ENCODE results near the gene LMF1. TPM values are rescaled to one million over a fixed set of nuclear protein-coding genes. Genes with fewer than 3 reads are reported as not detected.

LMF1 gene
- total RNA-seq, 1 experiment from 2014 or later, result 13.5 TPM

DNA sequence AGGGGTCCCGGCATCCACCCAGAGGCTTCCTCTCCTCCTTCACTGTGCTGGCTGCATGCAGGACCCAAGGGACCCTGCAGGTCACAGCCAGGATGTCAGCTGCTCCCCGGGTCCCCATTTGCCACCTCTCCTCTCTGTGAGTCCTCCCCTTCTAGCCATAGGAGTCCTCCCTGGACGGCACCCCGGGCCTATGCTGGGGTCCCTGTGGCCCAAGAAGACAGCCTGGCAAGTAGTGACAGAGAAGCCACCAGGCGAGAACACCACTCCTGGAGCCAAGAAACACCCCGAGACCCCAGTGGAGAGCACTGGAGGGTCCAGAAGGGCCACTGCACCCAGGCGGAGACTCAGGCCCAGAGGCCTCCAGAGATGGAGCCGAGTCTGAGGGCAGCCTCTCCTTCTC, 44.1 kb downstream of the LMF1 start:
- ATAC-seq (no peak), DNase-seq (no peak)
- Histone ChIP-seq H3K36me3 (ENCODE audit: low read depth, low read length) (peaks cover 4% of the 10 kb centered on the region; the same call in 1 of the 2 replicates), H4K20me1 (ENCODE audit: low read length) (no peaks in the 10 kb centered on the region), H3K4me2 (ENCODE audit: low read length) (no peak overlapping the region), H3K4me1 (ENCODE audit: insufficient read depth, low read length) (no peaks in the 10 kb centered on the region), H3K4me3 (ENCODE audit: low read length) (no peak overlapping the region), H3K9me2 (replicated peaks; ENCODE audit: low read length) (no peaks in the 10 kb centered on the region), H3F3A (ENCODE audit: low read length, unreplicated experiment) (no peaks in the 10 kb centered on the region), H3K27me3 (ENCODE audit: low read length) (no peaks in the 10 kb centered on the region), H3K9me3 (ENCODE audit: low read length) (no peaks in the 10 kb centered on the region), H3K27ac (ENCODE audit: low read length) (no peak overlapping the region), H3K79me2 (ENCODE audit: low read length) (no peaks in the 10 kb centered on the region), H3K9ac (ENCODE audit: low read length) (no peak overlapping the region), H2AFZ (ENCODE audit: low read length) (no peak overlapping the region)
- BruUV-seq (replicated peaks), result no TSS peak
- intact Hi-C loops (cut with micrococcal nuclease), result no loop called here
- POLR2A ChIA-PET (ENCODE audit: unreplicated experiment), result interaction anchor here (0.5 kb wide), 1 partner anchor 38 kb away, joined by 3 read pairs; no protein-coding TSS in a partner anchor
- CTCF ChIA-PET, result no interaction called here
- TF ChIP-seq EZH2phosphoT487 (IDR thresholded peaks at IDR 0.05; ENCODE audit: borderline replicate concordance, low read length) (no peak), EZH2 (IDR thresholded peaks at IDR 0.05; ENCODE audit: low read length, unreplicated experiment) (no peak)
- TF ChIP-seq, protein P1, sequence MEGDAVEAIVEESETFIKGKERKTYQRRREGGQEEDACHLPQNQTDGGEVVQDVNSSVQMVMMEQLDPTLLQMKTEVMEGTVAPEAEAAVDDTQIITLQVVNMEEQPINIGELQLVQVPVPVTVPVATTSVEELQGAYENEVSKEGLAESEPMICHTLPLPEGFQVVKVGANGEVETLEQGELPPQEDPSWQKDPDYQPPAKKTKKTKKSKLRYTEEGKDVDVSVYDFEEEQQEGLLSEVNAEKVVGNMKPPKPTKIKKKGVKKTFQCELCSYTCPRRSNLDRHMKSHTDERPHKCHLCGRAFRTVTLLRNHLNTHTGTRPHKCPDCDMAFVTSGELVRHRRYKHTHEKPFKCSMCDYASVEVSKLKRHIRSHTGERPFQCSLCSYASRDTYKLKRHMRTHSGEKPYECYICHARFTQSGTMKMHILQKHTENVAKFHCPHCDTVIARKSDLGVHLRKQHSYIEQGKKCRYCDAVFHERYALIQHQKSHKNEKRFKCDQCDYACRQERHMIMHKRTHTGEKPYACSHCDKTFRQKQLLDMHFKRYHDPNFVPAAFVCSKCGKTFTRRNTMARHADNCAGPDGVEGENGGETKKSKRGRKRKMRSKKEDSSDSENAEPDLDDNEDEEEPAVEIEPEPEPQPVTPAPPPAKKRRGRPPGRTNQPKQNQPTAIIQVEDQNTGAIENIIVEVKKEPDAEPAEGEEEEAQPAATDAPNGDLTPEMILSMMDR (conservative IDR thresholded peaks at IDR 0.05; ENCODE audit: low read depth, low read length), result no peak

DNA sequence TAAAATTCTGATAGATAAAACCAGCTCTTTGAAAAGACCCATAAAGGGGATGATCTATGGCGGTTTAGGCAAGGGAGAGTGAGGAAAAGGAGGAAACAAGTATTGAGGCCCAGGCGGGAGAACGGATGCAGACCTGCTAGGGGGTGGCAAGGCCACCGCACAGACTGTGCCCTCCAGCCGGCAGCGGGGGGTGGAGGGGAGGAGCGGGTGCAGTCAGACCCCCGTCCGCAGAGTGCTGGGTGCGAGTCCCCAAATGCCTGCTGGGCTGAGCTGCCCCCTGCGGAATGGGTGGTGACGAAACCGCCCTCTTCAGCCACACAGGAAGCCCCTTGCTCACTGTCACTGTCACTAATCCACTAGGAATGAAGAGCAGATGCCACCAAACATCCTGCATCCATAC, 46.0 kb downstream of the LMF1 start:
- DNase-seq (no peak), ATAC-seq (no peak)
- Histone ChIP-seq H3K36me3 (ENCODE audit: low read depth, low read length) (peaks cover 4% of the 10 kb centered on the region; the same call in 1 of the 2 replicates), H3K4me2 (ENCODE audit: low read length) (no peak overlapping the region), H3K27me3 (ENCODE audit: low read length) (no peaks in the 10 kb centered on the region), H3K4me3 (ENCODE audit: low read length) (no peak overlapping the region), H4K20me1 (ENCODE audit: low read length) (no peaks in the 10 kb centered on the region), H3K79me2 (ENCODE audit: low read length) (no peaks in the 10 kb centered on the region), H3K9me3 (ENCODE audit: low read length) (no peaks in the 10 kb centered on the region), H3K4me1 (ENCODE audit: insufficient read depth, low read length) (no peaks in the 10 kb centered on the region), H3K9ac (ENCODE audit: low read length) (no peak overlapping the region), H2AFZ (ENCODE audit: low read length) (no peak overlapping the region), H3K9me2 (replicated peaks; ENCODE audit: low read length) (no peaks in the 10 kb centered on the region), H3K27ac (ENCODE audit: low read length) (no peak overlapping the region), H3F3A (ENCODE audit: low read length, unreplicated experiment) (no peaks in the 10 kb centered on the region)
- TF ChIP-seq EZH2phosphoT487 (IDR thresholded peaks at IDR 0.05; ENCODE audit: borderline replicate concordance, low read length) (no peak), EZH2 (IDR thresholded peaks at IDR 0.05; ENCODE audit: low read length, unreplicated experiment) (no peak)
- TF ChIP-seq, protein P1 (conservative IDR thresholded peaks at IDR 0.05; ENCODE audit: low read depth, low read length), result no peak
- ChIA-PET POLR2A (ENCODE audit: unreplicated experiment) (no interaction called here), CTCF (interaction anchor here (0.6 kb wide), 1 partner anchor 40 kb away, joined by 3 read pairs; no protein-coding TSS in a partner anchor)
- no TSS peak for BruUV-seq (replicated peaks)
- intact Hi-C loops (cut with micrococcal nuclease), result no loop called here

DNA sequence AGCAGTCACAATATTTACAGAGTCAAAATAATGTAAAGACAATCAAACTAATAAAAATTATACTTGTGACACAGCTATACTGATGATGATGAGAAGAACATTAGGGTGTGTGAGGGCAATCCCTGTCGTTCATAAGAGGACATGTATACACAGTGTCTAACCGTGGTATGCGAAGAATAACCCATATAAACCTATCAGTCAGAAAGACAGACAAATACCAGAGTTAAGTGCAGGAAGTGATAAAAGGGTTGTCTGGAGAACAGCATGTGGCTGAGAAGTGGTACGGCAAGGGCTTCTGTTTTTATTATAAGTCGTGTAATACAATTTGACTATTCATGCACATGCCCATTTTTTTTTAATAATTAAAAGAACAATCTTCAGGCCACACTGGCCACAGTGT, 46.7 kb downstream of the LMF1 start:
- Histone ChIP-seq H3K9me2 (replicated peaks; ENCODE audit: low read length) (no peaks in the 10 kb centered on the region), H3K27ac (ENCODE audit: low read length) (no peak overlapping the region), H2AFZ (ENCODE audit: low read length) (no peak overlapping the region), H3K4me2 (ENCODE audit: low read length) (no peak overlapping the region), H3F3A (ENCODE audit: low read length, unreplicated experiment) (no peaks in the 10 kb centered on the region), H3K79me2 (ENCODE audit: low read length) (no peaks in the 10 kb centered on the region), H3K36me3 (ENCODE audit: low read depth, low read length) (peaks cover 4% of the 10 kb centered on the region; the same call in 1 of the 2 replicates), H3K4me1 (ENCODE audit: insufficient read depth, low read length) (no peaks in the 10 kb centered on the region), H3K9ac (ENCODE audit: low read length) (no peak overlapping the region), H3K4me3 (ENCODE audit: low read length) (no peak overlapping the region), H4K20me1 (ENCODE audit: low read length) (no peaks in the 10 kb centered on the region), H3K9me3 (ENCODE audit: low read length) (no peaks in the 10 kb centered on the region), H3K27me3 (ENCODE audit: low read length) (no peaks in the 10 kb centered on the region)
- ATAC-seq (no peak), DNase-seq (no peak)
- ChIA-PET CTCF (no interaction called here), POLR2A (ENCODE audit: unreplicated experiment) (no interaction called here)
- intact Hi-C loops (cut with micrococcal nuclease), result no loop called here
- no TSS peak for BruUV-seq (replicated peaks)
- TF ChIP-seq, protein P1 (conservative IDR thresholded peaks at IDR 0.05; ENCODE audit: low read depth, low read length), result no peak
- TF ChIP-seq EZH2phosphoT487 (IDR thresholded peaks at IDR 0.05; ENCODE audit: borderline replicate concordance, low read length) (no peak), EZH2 (IDR thresholded peaks at IDR 0.05; ENCODE audit: low read length, unreplicated experiment) (no peak)
